HepG2 (cell line): ENCODE results near the gene CCBE1. TPM values are rescaled to one million over a fixed set of nuclear protein-coding genes. Genes with fewer than 3 reads are reported as not detected.

Experiments used
- GFI1 ChIP-seq: sonication (generic); formaldehyde crosslinking; IDR thresholded peaks from 2 replicates; pipeline ENCODE4 v1.5.0; 2020; ENCODE audit warnings: missing genetic modification reagents, mild to moderate bottlenecking, borderline replicate concordance
- KDM3A ChIP-seq: IDR thresholded peaks from 2 replicates; pipeline ENCODE4 v1.6.1; 2018; ENCODE audit warnings: low read depth, missing compliant biosample characterization
- KLF11 ChIP-seq: IDR thresholded peaks from 2 replicates; pipeline ENCODE4 v1.6.1; 2016; ENCODE audit warnings: missing compliant biosample characterization
- KLF9 ChIP-seq: IDR thresholded peaks from 2 replicates; pipeline ENCODE4 v1.6.1; 2016; ENCODE audit warnings: low read depth
- KMT2B ChIP-seq: IDR thresholded peaks from 2 replicates; pipeline ENCODE4 v1.6.1; 2016; ENCODE audit warnings: missing genetic modification reagents, missing compliant biosample characterization
- NR3C1 ChIP-seq: sonication (generic); formaldehyde crosslinking; IDR thresholded peaks from 2 replicates; pipeline ENCODE4 v1.4.0; 2020; ENCODE audit warnings: missing genetic modification reagents
- SMC3 ChIP-seq: IDR thresholded peaks from 2 replicates; pipeline ENCODE4 v1.6.1; 2011; ENCODE audit warnings: low read length, improper control_type of control experiment
- SP140L ChIP-seq: sonication (generic); formaldehyde crosslinking; IDR thresholded peaks from 2 replicates; pipeline ENCODE4 v1.4.0; 2020; ENCODE audit warnings: missing genetic modification reagents, borderline replicate concordance
- ZBTB21 ChIP-seq: sonication (generic); formaldehyde crosslinking; IDR thresholded peaks from 2 replicates; pipeline ENCODE4 v1.4.0; 2020; ENCODE audit warnings: missing genetic modification reagents
- ZBTB37 ChIP-seq: sonication (generic); formaldehyde crosslinking; IDR thresholded peaks from 2 replicates; pipeline ENCODE4 v1.4.0; 2020; ENCODE audit warnings: mild to moderate bottlenecking, missing genetic modification reagents
- ZNF431 ChIP-seq: sonication (generic); formaldehyde crosslinking; IDR thresholded peaks from 2 replicates; pipeline ENCODE4 v1.9.0; 2022; ENCODE audit warnings: missing genetic modification reagents, low read depth, mild to moderate bottlenecking, borderline replicate concordance
- ZNF549 ChIP-seq: sonication (generic); formaldehyde crosslinking; IDR thresholded peaks from 2 replicates; pipeline ENCODE4 v1.5.0; 2020; ENCODE audit warnings: missing genetic modification reagents
- ZNF570 ChIP-seq: sonication (generic); formaldehyde crosslinking; IDR thresholded peaks from 2 replicates; pipeline ENCODE4 v1.4.0; 2020; ENCODE audit warnings: mild to moderate bottlenecking, missing genetic modification reagents, borderline replicate concordance
- ZNF788 ChIP-seq: sonication (generic); formaldehyde crosslinking; IDR thresholded peaks from 2 replicates; pipeline ENCODE4 v1.5.0; 2020; ENCODE audit warnings: mild to moderate bottlenecking, missing genetic modification reagents, borderline replicate concordance
- polyA plus RNA-seq, 8 experiments: library from polyadenylated mRNA; depleted of rRNA in 3 of 8; stranded (reverse) in 7 of 8; unstranded in 1 of 8; fragments of >200 nt; fragmentation: Illumina TruSeq in 4 of 8; extraction: Trizol in 4 of 8; gene quantifications; 2 replicates each; pipeline versions ENCODE4 v1.2.1 to v1.2.3, GENCODE V29; 2011 to 2016; ENCODE audit warnings: low read depth in 4 of 8, missing spikeins in 1 of 8, mixed read lengths in 1 of 8; ENCODE audit not compliant: insufficient read depth in 1 of 8
- total RNA-seq, 5 experiments: library from RNA; depleted of rRNA; stranded (reverse); fragments of >200 nt; fragmentation: Illumina TruSeq; extraction: Trizol; gene quantifications; 2 replicates each; pipeline ENCODE4 v1.2.3, GENCODE V29; 2016; ENCODE audit warnings: low read depth in 1 of 5
- TF ChIP-seq, protein P1 (sequence below): IDR thresholded peaks from 2 replicates; pipeline ENCODE4 v1.6.1; 2016; ENCODE audit warnings: low read depth, missing genetic modification reagents, missing compliant biosample characterization
- TF ChIP-seq, protein P2 (sequence below): sonication (generic); formaldehyde crosslinking; IDR thresholded peaks from 2 replicates; pipeline ENCODE4 v1.9.0; 2021; ENCODE audit warnings: missing genetic modification reagents, borderline replicate concordance
- TF ChIP-seq, protein P3 (sequence below): sonication (generic); IDR thresholded peaks from 2 replicates; pipeline ENCODE4 v1.6.1; 2016; ENCODE audit warnings: low read depth, borderline replicate concordance
- TF ChIP-seq, protein P4 (sequence below): sonication (generic); formaldehyde crosslinking; IDR thresholded peaks from 2 replicates; pipeline ENCODE4 v1.4.0; 2020; ENCODE audit warnings: mild to moderate bottlenecking, missing genetic modification reagents

Gene CCBE1
- total and polyA plus RNA-seq, 2 of the 13 experiments (the other 11 are each of a cell fraction or from before 2014, with no cell fraction given): not detected

- TF ChIP-seq ZBTB21 (CRISPR knock-in tag) (no peak; the same call in 1 of the 2 replicates), KMT2B (CRISPR knock-in tag) (no peak), ZNF549 (CRISPR knock-in tag) (no peak), ZNF431 (CRISPR knock-in tag) (no peak), KLF11 (no peak), KLF9 (CRISPR knock-in tag) (no peak), KDM3A (CRISPR knock-in tag) (peak; percentile 53; the same call in 1 of the 2 replicates), NR3C1 (CRISPR knock-in tag) (no peak), ZNF570 (CRISPR knock-in tag) (no peak), ZBTB37 (CRISPR knock-in tag) (no peak), ZNF788 (CRISPR knock-in tag) (no peak), SP140L (CRISPR knock-in tag) (no peak), GFI1 (peak; percentile 98), SMC3 (no peak)
- TF ChIP-seq, protein P1, sequence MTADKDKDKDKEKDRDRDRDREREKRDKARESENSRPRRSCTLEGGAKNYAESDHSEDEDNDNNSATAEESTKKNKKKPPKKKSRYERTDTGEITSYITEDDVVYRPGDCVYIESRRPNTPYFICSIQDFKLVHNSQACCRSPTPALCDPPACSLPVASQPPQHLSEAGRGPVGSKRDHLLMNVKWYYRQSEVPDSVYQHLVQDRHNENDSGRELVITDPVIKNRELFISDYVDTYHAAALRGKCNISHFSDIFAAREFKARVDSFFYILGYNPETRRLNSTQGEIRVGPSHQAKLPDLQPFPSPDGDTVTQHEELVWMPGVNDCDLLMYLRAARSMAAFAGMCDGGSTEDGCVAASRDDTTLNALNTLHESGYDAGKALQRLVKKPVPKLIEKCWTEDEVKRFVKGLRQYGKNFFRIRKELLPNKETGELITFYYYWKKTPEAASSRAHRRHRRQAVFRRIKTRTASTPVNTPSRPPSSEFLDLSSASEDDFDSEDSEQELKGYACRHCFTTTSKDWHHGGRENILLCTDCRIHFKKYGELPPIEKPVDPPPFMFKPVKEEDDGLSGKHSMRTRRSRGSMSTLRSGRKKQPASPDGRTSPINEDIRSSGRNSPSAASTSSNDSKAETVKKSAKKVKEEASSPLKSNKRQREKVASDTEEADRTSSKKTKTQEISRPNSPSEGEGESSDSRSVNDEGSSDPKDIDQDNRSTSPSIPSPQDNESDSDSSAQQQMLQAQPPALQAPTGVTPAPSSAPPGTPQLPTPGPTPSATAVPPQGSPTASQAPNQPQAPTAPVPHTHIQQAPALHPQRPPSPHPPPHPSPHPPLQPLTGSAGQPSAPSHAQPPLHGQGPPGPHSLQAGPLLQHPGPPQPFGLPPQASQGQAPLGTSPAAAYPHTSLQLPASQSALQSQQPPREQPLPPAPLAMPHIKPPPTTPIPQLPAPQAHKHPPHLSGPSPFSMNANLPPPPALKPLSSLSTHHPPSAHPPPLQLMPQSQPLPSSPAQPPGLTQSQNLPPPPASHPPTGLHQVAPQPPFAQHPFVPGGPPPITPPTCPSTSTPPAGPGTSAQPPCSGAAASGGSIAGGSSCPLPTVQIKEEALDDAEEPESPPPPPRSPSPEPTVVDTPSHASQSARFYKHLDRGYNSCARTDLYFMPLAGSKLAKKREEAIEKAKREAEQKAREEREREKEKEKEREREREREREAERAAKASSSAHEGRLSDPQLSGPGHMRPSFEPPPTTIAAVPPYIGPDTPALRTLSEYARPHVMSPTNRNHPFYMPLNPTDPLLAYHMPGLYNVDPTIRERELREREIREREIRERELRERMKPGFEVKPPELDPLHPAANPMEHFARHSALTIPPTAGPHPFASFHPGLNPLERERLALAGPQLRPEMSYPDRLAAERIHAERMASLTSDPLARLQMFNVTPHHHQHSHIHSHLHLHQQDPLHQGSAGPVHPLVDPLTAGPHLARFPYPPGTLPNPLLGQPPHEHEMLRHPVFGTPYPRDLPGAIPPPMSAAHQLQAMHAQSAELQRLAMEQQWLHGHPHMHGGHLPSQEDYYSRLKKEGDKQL (CRISPR knock-in tag): peak; percentile 99
- TF ChIP-seq, protein P2, sequence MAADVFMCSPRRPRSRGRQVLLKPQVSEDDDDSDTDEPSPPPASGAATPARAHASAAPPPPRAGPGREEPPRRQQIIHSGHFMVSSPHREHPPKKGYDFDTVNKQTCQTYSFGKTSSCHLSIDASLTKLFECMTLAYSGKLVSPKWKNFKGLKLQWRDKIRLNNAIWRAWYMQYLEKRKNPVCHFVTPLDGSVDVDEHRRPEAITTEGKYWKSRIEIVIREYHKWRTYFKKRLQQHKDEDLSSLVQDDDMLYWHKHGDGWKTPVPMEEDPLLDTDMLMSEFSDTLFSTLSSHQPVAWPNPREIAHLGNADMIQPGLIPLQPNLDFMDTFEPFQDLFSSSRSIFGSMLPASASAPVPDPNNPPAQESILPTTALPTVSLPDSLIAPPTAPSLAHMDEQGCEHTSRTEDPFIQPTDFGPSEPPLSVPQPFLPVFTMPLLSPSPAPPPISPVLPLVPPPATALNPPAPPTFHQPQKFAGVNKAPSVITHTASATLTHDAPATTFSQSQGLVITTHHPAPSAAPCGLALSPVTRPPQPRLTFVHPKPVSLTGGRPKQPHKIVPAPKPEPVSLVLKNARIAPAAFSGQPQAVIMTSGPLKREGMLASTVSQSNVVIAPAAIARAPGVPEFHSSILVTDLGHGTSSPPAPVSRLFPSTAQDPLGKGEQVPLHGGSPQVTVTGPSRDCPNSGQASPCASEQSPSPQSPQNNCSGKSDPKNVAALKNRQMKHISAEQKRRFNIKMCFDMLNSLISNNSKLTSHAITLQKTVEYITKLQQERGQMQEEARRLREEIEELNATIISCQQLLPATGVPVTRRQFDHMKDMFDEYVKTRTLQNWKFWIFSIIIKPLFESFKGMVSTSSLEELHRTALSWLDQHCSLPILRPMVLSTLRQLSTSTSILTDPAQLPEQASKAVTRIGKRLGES (CRISPR knock-in tag): no peak
- TF ChIP-seq, protein P3, sequence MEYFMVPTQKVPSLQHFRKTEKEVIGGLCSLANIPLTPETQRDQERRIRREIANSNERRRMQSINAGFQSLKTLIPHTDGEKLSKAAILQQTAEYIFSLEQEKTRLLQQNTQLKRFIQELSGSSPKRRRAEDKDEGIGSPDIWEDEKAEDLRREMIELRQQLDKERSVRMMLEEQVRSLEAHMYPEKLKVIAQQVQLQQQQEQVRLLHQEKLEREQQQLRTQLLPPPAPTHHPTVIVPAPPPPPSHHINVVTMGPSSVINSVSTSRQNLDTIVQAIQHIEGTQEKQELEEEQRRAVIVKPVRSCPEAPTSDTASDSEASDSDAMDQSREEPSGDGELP: peak; percentile 34; the same call in 1 of the 2 replicates
- TF ChIP-seq, protein P4, sequence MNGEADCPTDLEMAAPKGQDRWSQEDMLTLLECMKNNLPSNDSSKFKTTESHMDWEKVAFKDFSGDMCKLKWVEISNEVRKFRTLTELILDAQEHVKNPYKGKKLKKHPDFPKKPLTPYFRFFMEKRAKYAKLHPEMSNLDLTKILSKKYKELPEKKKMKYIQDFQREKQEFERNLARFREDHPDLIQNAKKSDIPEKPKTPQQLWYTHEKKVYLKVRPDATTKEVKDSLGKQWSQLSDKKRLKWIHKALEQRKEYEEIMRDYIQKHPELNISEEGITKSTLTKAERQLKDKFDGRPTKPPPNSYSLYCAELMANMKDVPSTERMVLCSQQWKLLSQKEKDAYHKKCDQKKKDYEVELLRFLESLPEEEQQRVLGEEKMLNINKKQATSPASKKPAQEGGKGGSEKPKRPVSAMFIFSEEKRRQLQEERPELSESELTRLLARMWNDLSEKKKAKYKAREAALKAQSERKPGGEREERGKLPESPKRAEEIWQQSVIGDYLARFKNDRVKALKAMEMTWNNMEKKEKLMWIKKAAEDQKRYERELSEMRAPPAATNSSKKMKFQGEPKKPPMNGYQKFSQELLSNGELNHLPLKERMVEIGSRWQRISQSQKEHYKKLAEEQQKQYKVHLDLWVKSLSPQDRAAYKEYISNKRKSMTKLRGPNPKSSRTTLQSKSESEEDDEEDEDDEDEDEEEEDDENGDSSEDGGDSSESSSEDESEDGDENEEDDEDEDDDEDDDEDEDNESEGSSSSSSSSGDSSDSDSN (CRISPR knock-in tag): no peak
Measured at GRCh38 chr18:59453468-59453961, 243.7 kb downstream of the CCBE1 start (continued).
